ENCODE data around the gene ETV6. TPM values are rescaled to one million over a fixed set of nuclear protein-coding genes. Genes with fewer than 3 reads are reported as not detected.

ETV6 gene
- total RNA-seq, 2 donors from 2014 or later = 41.4 to 58.4 TPM

- Histone ChIP-seq H3K36me3 (no peaks in the 10 kb centered on the region), H3K27ac (peak overlapping the region; percentile 89 to 96), H3K27me3 (replicated peaks; ENCODE audit: insufficient read depth) (no peaks in the 10 kb centered on the region), H3K4me1 (ENCODE audit: control insufficient read depth in 1 of 2, low read depth in 2 of 2) (peaks cover 69 to 87% of the 10 kb centered on the region in 2 donors), H3K9me3 (no peaks in the 10 kb centered on the region), H3K4me3 (peak overlapping the region; percentile 12)
- no peak for TF ChIP-seq CTCF (IDR thresholded peaks at IDR 0.05)
- DNase-seq (ENCODE audit: low spot score) (no peak), ATAC-seq (ENCODE audit: insufficient number of reproducible peaks, low FRiP score, low read depth) (no peak)
These were observed 106.5 kb downstream of the ETV6 start for GRCh38 chr12:11756022-11756421.

DNA sequence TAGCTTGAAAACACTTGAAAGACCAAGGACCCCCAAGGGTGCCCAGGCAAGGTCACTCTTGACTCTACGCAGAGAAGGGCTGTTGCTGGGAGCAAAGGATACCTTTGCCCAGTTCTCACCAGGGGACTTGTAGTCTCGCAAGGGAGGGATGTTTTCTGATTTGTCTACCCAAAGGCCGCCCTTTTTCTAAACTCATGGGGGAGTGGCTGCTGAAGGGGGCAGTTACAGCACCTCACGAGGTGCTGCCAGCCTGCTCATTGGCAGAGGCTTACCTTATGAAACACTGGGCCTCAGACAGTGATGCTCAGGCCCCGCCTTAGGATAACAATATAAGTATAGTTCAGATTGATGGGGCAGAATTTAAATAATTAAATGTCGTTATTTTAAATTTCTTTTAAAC lies 107.0 kb downstream of the ETV6 start:
- no peak for TF ChIP-seq CTCF (IDR thresholded peaks at IDR 0.05)
- Histone ChIP-seq H3K36me3 (no peaks in the 10 kb centered on the region), H3K9me3 (no peaks in the 10 kb centered on the region), H3K4me3 (no peak overlapping the region), H3K27ac (peak overlapping the region; percentile 89 to 96), H3K27me3 (replicated peaks; ENCODE audit: insufficient read depth) (no peaks in the 10 kb centered on the region), H3K4me1 (ENCODE audit: control insufficient read depth in 1 of 2, low read depth in 2 of 2) (peaks cover 69 to 87% of the 10 kb centered on the region in 2 donors)
- ATAC-seq (ENCODE audit: insufficient number of reproducible peaks, low FRiP score, low read depth) (no peak), DNase-seq (ENCODE audit: low spot score) (no peak)

GRCh38 chr12:11757095-11757494 lies 107.6 kb downstream of the ETV6 start:
- no peak for ATAC-seq (ENCODE audit: insufficient number of reproducible peaks, low FRiP score, low read depth)
- Histone ChIP-seq H3K9me3 (no peaks in the 10 kb centered on the region), H3K27me3 (replicated peaks; ENCODE audit: insufficient read depth) (no peaks in the 10 kb centered on the region), H3K4me3 (no peak overlapping the region), H3K4me1 (ENCODE audit: control insufficient read depth in 1 of 2, low read depth in 2 of 2) (peaks cover 69 to 86% of the 10 kb centered on the region in 2 donors), H3K36me3 (no peaks in the 10 kb centered on the region), H3K27ac (peak overlapping the region; percentile 94 to 96)
- no peak for DNase-seq (ENCODE audit: low spot score)
- TF ChIP-seq CTCF (IDR thresholded peaks at IDR 0.05) = no peak

DNA sequence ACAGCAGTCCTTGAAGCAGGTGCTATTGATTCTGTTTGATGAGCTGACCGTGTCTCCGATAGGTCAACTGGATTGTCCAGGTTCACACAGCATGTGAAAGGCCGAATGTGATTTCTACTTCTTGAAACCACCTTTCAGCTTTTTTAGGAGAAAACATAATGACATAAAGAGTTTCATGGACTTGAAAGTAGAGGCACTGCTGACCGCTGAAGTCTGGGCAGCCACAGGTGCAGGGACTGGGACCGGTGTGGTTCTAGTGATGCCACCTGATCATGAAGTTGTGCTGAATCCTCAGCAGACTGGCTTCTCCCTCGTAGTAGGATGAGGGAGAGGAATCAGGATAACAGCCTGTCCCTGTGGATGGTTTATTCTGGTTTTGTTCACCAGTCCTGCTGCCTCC lies 108.1 kb downstream of the ETV6 start:
- no peak for TF ChIP-seq CTCF (IDR thresholded peaks at IDR 0.05)
- ATAC-seq (ENCODE audit: insufficient number of reproducible peaks, low FRiP score, low read depth) = no peak
- no peaks in the 10 kb centered on the region for H3K36me3 ChIP-seq
- peaks cover 67 to 86% of the 10 kb centered on the region in 2 donors for H3K4me1 ChIP-seq (ENCODE audit: control insufficient read depth in 1 of 2, low read depth in 2 of 2)
- no peaks in the 10 kb centered on the region for H3K9me3 ChIP-seq
- peak overlapping the region; percentile 94 to 96 for H3K27ac ChIP-seq
- no peak overlapping the region for H3K4me3 ChIP-seq
- DNase-seq (ENCODE audit: low spot score) = no peak
- H3K27me3 ChIP-seq (replicated peaks; ENCODE audit: insufficient read depth) = no peaks in the 10 kb centered on the region

DNA sequence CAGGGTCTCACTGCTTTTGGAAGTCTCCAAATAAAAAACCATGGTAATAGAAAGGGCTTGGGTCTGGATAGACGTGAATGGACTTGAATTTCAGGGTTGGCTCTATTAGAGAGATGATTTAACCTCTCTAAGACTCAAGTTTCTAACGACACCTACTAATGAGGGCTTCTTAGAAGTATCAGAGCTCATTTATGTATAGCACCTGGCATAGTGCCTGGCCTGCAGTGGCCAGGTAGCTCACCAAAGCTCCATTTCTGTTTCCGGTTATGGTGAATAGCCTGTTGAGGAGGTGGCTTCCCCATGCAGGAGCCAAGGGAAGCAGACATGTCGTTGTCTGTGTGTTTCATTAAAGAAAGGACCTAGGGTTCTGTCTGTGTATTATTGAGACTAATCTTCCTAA lies 108.6 kb downstream of the ETV6 start:
- Histone ChIP-seq H3K4me3 (no peak overlapping the region), H3K27me3 (replicated peaks; ENCODE audit: insufficient read depth) (no peaks in the 10 kb centered on the region), H3K4me1 (ENCODE audit: control insufficient read depth in 1 of 2, low read depth in 2 of 2) (peaks cover 70 to 86% of the 10 kb centered on the region in 2 donors), H3K9me3 (no peaks in the 10 kb centered on the region), H3K27ac (peak overlapping the region; percentile 94 to 96), H3K36me3 (no peaks in the 10 kb centered on the region)
- no peak for TF ChIP-seq CTCF (IDR thresholded peaks at IDR 0.05)
- DNase-seq (ENCODE audit: low spot score) = no peak
- no peak for ATAC-seq (ENCODE audit: insufficient number of reproducible peaks, low FRiP score, low read depth)
